Activated CD8-positive, alpha-beta memory T cell treated with anti-CD3 and anti-CD28 coated beads, Interleukin-2, amount 50 U/mL, for 4 hours (primary cell): ENCODE data around the gene MFSD6.
"Not testable (repeated sequence)": the region's sequence is repeated elsewhere in the genome, so short reads cannot be mapped to it uniquely, and the experiment has no call there.

Experiments
- DNase-seq: peaks from one replicate; pipeline ENCODE4 v3.0.0-alpha.2; 2020

Gene MFSD6

DNA sequence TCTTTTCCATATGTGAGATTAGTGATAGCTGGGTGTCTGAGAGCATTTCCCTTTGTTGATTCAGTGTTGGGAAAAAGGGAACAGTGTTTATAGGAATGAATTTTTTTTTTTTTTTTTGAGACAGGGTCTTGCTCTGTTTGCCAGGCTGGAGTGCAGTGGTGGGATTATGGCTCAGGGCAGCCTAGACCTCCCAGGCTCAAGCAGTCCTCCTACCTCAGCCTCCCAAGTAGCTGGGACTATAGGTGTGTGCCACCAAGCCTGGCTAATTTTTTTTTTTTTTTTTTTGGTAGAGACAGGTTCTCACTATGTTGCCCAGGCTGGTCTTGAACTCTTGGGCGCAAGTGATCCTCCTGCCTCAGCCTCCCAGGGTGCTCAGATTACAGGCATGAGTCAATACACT lies 60.2 kb downstream of the MFSD6 start:
- not testable (repeated sequence) for DNase-seq

DNA sequence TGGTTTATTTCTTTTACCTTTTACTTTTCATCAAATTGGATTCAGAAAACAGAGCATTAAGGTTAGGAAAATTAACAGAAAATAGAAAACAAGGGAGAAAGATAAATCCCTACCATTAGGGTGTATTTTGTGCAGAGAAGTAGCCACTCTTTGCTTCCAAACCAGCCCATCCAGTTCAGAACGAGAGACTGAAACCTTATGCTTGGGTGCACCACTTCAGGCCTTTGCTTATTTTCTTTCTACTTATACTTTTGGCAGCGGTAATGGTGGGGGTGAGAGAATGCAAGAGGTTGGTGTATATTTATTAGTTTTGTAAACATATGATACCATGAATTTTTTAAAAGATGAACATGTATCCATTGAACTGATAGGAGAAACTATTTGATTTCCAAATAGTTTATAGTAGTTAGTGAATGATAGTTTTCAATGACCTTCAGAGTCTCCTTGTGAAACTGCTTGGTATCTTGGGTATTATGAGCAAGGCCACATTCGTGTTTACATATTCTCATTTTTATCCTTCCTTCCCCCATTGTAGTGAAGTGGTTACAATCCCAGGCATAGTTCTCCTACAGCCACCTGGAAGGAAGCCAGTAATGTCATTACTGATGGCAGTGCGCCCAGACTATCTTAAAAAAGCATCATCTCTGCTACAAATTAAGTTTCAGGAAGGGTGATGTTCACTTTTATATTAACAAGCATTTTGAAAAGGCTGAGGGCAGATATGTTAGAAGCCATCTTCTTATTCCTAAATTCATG lies 60.8 kb downstream of the MFSD6 start:
- no peak for DNase-seq

DNA sequence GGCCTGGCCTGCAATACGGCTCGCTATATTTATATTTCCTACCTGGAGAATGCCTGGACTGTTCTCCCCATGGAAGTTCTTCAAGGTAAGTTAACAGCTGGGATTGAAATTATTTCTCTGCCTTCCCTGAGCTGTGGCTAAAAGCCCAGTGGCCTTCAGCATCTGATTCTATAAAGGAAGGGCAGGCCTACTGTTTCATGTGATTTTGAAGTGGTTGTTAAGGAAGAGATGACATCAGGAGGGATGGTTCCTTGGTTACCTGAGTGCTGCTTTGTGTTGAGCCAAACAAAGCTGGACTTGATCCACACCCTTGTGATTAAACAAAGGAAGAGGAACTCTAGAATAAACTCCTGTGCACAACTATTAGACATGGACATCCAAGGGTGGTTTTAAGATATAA lies 61.6 kb downstream of the MFSD6 start:
- no peak for DNase-seq

DNA sequence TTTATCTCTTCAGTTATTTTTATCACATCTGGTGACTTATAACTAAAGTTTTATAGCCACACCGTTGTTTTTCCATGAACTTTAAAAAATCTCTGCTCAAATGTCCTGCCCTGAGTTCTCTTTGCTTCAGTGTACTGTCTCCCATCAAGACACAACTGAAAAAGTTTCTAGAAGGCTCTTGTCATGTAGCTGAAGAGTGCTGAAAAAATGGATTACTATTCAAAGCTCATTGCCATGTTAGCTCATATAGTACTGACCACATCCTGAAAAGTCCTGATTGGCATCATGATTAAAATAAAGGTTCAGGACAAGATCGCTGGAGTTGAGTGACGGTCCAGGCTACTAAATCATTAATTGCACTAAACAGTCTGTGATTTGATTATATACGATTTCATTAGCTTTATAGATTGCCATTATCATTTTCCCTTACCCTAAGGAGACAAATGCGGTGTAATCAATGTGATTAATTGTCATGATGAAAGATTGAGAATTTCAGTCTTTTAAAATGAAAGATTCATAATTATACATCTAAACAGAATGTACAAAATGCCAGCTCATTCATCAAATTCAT lies 62.2 kb downstream of the MFSD6 start:
- no peak for DNase-seq

DNA sequence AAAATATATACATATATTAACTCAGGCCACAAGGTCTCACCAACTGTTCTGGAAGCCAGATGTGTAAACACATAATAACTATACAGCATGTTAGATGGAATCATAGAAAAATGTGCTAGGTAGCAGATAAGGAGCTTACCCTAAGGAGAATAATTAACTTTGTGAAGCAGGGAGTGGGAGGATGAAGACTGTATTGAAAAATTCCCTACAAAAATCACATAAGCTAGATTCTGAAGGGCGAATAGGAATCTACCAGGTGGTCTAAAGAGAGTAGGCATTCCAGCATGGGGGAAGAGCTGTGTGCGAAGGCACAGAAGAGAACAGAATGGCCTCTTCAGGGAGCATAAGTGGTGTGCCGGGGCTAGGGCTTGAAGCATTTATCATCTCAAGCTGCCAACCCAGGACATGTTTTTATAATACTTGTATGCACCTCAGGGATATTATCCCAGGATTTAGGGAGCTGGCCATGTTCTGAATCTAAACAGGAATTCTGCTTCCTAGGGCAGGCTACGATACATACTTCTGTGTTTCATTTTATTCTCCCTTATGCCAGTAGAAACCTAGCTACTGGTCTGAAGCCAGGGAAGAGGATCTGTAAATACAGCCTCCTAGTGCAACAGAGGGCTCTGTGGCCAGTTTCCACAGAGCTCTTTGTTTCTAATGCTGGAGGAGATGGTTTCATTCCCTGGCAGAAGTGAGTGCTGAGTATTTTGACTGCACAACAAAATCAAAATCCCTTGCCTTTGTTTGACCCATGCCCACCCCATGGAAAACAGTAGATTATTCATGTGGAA lies 69.7 kb downstream of the MFSD6 start:
- no peak for DNase-seq

DNA sequence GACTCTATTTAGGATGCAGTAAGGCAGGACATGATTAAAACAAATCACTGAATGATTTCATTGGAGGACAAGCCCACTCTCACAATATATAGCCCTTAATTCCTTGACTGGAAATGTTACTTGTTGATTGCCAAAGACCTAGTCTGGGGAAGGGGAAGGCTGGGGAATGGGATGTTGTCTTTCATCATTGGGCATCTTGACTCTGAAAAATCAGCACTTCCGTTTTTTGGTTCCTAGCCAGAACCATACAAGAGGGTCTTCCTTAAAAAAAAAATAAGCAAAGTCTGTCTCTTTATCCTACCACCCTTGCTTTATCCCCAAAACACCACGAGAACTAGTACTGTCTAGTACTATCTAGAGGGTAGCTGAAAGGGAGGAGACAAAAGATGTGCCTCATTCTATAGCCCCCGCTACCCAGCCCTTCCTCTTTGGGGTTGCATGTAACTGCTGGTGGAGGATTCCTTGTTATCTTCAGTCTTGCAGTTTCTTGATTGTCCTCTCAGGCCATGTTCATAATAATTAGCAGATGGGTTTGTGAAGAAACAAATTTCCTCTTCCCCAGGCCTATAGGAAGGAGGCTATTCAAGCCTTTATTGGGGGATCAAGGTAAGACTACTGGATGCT lies 70.5 kb downstream of the MFSD6 start:
- DNase-seq: no peak

DNA sequence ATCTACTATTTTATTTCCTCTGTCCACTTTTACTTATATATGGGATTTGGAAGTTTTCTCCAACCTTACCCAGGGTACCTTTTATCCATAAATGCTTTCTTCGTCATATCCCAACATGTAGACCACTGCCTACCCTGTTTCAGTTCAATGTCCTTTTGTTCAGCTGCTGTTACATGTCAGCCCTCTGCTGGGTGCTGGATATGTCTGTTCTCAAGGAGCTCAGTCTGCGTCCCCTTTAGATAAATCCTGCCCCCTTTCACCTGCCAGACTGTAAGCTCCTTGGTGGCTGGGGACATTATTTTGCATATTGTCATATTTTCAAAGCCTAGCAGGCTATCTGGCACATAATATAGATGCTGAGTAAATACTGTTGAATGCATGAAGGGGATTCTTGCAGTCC lies 73.2 kb downstream of the MFSD6 start:
- no peak for DNase-seq

DNA sequence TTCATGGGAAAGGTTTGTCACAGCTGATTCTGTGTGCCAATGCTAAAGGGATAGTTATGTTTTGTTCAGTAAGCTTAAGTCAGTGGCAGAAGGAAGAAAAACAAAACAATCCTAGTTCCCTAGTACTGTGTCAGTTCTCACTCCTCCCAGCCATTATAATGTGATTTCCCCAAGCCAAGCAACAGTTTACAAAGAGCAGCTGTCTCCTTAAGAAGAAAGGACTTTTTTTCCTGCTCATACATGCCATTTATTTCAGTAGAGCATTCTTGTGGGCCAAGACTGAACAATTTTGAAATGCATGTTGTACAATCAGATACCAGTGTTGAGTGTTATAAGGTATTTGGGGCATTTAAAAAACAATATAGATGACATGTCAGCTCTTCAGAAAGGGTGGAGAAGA lies 74.3 kb downstream of the MFSD6 start:
- DNase-seq: no peak

DNA sequence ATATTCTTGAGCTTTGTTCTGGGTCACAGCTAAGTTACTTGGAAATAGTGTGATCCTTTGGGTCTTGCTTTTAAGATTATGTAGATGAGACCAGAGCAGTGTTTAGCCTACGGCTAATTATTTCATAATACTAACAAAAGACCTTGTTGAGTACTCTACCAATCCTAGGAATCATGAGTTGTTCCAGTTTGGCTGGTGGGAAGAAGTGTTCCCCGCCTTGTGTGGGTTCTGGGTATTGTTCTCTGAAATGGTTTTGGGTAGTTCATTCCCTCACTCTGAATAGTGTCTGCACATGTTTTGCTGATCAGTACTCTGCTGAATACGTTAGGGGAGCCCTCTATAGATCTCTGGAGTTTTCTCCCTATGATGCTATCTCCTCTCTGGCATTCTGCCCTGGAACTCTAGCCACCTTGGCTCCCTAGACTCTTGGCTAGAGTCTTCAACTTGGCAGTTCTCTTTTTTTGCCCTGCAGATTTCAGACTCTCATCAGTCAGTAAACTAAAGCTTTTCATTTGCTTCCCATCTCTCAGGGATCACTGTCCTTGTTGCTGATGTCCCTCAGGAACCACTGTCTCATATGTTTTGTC lies 78.0 kb downstream of the MFSD6 start:
- no peak for DNase-seq

DNA sequence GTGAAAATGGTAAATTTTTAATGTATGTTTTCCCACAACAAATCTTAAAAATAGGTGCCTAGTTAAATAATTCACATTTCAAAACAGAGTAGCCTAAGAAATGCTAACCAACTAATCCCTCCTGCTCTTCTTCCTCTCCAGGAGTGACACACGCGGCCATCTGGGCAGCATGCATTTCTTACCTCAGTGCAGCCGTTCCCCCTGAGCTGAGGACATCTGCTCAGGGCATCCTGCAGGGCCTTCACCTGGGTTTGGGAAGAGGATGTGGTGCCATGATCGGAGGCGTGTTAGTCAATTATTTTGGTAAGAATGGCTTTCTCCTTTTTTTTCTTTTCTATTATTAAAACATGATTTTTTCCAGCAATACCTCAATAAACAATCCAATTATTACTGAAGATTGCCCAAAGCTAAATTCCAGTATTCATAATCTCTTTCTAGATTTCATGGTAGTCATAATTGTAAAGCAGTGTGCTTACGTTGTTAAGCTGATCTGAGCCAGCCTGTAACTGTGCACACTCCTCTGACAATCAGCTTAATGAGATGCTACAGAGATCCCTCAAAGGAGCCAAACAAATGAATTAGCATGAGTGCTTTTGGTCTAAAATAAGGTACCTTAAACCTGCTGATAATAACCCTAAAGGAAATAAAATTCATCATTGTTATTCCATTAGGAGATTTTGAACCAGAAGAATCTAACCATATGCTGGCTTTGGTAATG lies 80.5 kb downstream of the MFSD6 start:
- no peak for DNase-seq

DNA sequence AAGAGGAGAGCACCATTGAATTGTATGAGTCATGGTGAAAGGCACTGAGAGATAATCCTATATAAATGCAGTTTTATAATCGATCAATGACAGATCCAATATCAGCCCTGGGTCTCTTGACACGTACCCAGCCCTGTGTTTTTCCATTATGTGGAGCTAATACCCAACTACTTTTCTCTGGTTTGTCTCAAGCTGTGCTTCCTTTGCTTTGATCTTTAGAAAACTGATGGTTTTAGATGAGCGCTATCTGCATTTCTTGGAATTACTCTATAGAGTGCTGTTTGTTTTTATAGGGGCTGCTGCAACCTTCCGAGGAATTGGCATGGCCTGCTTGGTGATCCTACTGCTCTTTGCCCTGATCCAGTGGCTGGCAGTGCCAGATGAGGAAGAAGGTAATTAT lies 81.3 kb downstream of the MFSD6 start:
- DNase-seq: no peak

DNA sequence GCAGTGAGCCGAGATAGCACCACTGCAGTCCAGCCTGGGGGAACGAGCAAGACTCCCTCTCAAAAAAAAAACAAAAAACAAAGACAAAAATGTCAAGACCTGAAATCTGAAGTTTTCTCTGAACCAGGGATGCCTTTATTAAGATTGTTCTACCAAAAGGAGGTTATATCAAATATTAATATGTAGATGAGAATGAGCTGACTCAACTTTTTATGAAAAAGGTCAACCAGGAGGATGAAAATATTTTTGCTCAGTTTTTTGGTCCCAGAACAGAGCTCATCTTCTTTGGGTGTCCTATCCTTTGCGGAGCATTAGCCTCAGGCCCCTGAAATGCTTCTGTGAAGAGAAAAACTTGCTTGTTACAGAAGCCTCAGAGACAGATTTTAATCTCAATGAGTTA lies 82.3 kb downstream of the MFSD6 start:
- DNase-seq: no peak

DNA sequence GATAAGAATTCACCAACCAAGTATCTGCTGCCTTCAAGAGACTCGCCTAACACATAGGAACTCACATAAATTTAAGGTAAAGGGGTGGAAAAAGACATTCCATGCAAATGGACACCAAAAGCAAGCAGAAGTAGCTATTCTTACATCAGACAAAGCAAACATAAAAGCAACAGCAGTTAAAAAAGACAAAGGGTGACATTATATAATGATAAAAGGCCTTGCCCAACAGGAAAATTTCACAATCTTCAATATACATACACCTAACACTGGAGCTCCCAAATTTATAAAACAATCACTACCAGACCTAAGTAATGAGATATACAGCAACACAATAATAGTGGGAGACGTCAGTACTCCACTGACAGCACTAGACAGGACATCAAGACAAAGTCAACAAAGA lies 84.9 kb downstream of the MFSD6 start:
- DNase-seq: no peak

DNA sequence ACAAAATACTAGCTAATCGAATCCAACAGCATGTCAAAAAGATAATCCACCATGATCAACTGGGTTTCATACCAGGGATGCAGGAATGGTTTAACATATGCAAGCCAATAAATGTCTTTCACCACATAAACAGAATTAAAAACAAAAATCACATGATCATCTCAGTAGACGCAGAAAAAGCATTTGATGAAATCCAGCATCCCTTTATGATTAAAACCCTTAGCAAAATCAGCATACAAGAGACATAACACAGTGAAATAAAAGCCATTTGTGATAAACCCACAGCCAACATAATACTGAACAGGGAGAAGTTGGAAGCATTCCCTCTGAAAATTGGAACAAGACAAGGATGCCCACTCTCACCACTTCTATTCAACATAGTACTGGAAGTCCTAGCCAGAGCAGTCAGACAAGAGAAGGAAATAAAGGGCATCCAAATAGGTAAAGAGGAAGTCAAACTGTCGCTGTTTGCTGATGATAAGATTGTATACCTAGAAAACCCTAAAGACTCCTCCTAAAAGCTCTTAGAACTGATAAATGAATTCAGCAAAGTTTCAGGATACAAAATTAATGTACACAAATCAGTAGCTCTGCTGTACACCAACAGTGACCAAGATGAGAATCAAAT lies 86.6 kb downstream of the MFSD6 start:
- DNase-seq: not testable (repeated sequence)

DNA sequence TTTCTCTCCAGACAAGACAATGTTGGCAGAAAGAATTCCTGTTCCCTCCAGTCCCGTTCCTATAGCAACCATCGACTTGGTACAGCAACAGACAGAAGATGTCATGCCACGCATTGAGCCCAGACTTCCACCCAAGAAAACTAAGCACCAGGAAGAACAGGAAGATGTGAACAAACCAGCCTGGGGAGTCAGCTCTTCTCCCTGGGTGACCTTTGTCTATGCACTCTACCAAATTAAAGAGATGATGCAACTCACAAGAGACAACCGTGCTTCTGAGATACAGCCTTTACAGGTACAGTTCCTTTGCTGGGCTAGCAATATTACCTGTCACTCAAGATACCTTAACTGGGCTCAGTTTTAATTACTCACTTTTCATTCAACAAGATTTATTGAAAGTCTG lies 89.3 kb downstream of the MFSD6 start:
- DNase-seq: no peak

DNA sequence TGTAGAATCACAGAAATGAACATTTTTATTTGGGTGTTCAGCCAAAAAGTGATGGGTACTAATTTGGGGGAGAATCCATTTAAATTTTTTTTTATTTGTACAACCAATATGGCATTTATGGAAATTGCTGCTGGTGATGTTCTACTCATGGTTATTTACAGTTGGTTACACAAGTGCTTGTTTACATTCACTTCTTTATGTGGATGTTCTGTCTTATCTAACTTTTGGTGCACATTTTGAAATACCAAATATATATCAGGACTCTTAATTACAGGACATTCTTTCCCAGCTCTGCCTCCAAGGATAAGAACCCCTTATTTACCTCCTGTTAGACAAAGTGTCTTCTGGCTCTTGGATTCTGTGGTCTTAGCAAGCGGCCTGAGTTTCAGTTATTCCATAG lies 91.1 kb downstream of the MFSD6 start:
- no peak for DNase-seq

DNA sequence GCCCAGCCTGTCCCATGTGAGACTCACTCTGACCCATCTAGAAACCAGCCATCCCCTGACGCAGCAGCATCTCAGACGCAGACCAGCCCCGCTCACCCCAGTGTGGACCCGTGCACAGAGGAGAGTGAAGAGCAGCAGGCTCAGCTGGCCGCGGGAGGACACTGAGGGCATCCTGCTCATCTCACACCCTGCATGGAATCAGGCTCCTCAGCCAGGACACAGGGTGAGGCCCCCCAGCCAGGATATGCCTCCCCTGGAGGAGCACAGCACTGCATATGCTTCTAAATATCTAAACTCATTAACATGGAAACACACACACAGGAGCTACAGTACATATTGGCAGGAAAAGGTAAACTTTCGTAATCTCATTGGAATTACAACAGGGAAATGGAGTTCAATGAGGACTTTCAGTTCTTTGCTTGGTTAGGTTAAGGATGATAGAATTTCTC lies 91.9 kb downstream of the MFSD6 start:
- DNase-seq: no peak

DNA sequence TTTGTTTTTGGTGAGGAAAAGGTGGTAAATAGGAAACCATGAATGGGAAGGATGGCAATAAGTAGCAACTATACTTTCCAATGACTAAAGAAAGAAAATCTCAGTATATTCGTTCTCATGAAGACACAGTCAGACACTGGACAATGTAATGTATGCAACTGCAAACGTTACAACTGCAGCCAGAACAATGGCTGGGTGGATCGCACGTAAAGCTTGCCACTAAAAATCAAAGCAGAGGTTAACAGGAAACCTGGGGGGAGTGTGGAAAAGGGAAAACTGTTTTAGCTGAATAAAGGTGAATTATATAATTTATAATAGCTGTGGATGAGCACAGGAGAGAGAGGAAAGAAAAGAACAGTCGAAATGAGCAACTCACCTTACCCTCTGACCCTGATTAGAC lies 93.1 kb downstream of the MFSD6 start:
- no peak for DNase-seq

DNA sequence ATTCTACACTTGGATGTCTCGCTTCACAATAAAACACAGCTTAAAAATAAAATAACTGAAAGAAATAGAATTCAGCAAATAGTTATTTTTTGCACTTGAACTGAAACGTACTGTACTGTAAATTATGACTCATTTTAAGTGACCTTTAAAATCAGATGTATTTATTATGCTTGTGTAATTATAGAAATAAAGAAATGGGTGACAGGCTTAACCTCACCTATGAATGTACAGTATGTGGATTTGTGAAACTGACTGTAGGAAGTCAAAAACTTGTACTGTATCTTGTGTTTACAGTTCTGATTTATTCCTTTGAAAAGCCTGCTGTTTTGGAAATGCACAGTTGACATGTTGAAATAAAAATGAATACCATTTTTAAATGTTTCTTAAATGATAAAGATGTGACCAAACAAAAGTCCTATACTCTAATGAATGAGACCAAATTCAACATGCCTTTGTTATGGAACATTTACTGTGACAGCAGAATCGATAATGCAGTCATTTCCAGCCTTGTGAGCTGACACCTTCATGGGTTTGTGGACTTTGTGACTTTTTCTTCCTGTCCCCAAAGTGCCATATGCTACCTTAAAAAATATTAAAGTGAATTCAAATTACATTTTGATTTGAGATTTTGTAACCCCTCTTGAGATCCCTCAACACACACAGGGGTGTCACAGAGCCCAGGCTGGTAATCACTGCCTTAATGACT lies 93.7 kb downstream of the MFSD6 start:
- no peak for DNase-seq

DNA sequence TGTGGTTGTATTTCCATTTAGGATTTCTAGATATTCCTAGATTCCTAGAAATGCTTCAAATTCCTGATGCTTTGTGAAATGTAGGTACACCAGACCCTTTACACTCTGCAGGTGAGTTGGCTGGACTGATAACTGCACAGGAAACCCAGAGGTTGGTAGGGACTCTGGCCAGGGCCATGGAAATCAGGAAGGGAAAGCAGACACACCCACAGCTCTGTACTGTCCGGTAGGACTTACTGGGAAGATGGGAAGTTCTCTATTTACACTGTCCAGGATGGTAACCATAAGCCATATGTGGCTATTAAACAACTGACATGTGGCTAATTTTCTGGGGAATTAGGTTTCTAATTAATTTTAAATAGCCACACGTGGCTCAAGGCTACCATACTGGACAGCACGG lies 94.9 kb downstream of the MFSD6 start:
- DNase-seq: no peak

DNA sequence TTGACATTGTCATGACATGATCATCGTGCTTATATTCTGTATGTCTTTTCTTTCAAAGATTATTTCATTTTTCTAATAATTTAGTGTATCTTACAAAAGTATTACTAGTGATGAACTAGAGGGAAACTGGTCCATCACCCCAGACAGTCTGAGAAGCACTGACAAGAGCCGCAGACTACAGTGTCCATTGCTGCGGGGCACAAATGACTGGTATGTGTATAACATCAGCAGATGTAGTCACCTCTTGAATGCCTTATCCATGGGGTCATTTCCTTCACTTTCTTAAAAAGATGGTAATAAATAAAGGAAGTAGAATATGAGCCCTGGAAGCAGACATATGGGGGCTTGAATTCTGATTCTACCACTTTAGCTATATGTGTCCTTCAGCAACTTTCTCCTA lies 96.8 kb downstream of the MFSD6 start:
- DNase-seq: no peak
